Stomach smooth muscle (tissue), 2 donors: ENCODE results near the gene PDCD1LG2.

Source experiments
- H3K27ac ChIP-seq: one replicate; pipeline ENCODE4 v1.7.0; 2013; ENCODE audit warnings: mild to moderate bottlenecking, low read length, inconsistent platforms
- H3K27me3 ChIP-seq, 2 donors: one replicate each; pipeline ENCODE4 v1.7.0; 2013; ENCODE audit warnings: low read length in 2 of 2; ENCODE audit not compliant: insufficient read depth in 2 of 2, control insufficient read depth in 1 of 2
- H3K36me3 ChIP-seq, 2 donors: one replicate each; pipeline ENCODE4 v1.7.0; 2013; ENCODE audit warnings: low read length in 2 of 2; ENCODE audit not compliant: control insufficient read depth in 2 of 2, insufficient read depth in 2 of 2
- H3K4me1 ChIP-seq: one replicate; pipeline ENCODE4 v1.7.0; 2013; ENCODE audit warnings: low read length; ENCODE audit not compliant: control insufficient read depth, insufficient read depth
- H3K4me3 ChIP-seq, 2 donors: one replicate each; pipeline ENCODE4 v1.7.0; 2013; ENCODE audit warnings: low read length in 2 of 2
- H3K9ac ChIP-seq, 2 donors: one replicate each; pipeline ENCODE4 v1.7.0; 2013; ENCODE audit warnings: low read length in 2 of 2, mild to moderate bottlenecking in 1 of 2
- H3K9me3 ChIP-seq, 2 donors: one replicate each; pipeline ENCODE4 v1.7.0; 2013; ENCODE audit warnings: low read length in 2 of 2; ENCODE audit not compliant: control insufficient read depth in 2 of 2
- donor health status: healthy.
- donor health status: Pancreatic carcinoma.

Gene PDCD1LG2

GRCh38 chr9:5532790-5533189, 22.5 kb downstream of the PDCD1LG2 start:
- H3K4me3 ChIP-seq = no peak overlapping the region
- no peaks in the 10 kb centered on the region for H3K4me1 ChIP-seq
- H3K27me3 ChIP-seq = no peaks in the 10 kb centered on the region
- H3K9ac ChIP-seq = no peak overlapping the region
- H3K36me3 ChIP-seq = no peaks in the 10 kb centered on the region
- H3K9me3 ChIP-seq = peaks cover 0 to 2% of the 10 kb centered on the region in 2 donors
- H3K27ac ChIP-seq = no peak overlapping the region

GRCh38 chr9:5536684-5537083, 26.4 kb downstream of the PDCD1LG2 start:
- Histone ChIP-seq H3K9me3 (peaks cover 0 to 2% of the 10 kb centered on the region in 2 donors), H3K36me3 (no peaks in the 10 kb centered on the region), H3K9ac (no peak overlapping the region), H3K27ac (no peak overlapping the region), H3K27me3 (no peaks in the 10 kb centered on the region), H3K4me3 (no peak overlapping the region), H3K4me1 (no peaks in the 10 kb centered on the region)

- no peak overlapping the region for H3K9ac ChIP-seq
- H3K9me3 ChIP-seq = no peaks in the 10 kb centered on the region
- H3K27ac ChIP-seq = no peak overlapping the region
- H3K4me1 ChIP-seq = no peaks in the 10 kb centered on the region
- H3K36me3 ChIP-seq = no peaks in the 10 kb centered on the region
- H3K4me3 ChIP-seq = no peak overlapping the region
- no peaks in the 10 kb centered on the region for H3K27me3 ChIP-seq
Observed at GRCh38 chr9:5543875-5544702, 33.8 kb downstream of the PDCD1LG2 start.

GRCh38 chr9:5549658-5550650, 39.6 kb downstream of the PDCD1LG2 start:
- Histone ChIP-seq H3K9ac (no peak overlapping the region), H3K4me3 (no peak overlapping the region), H3K4me1 (no peaks in the 10 kb centered on the region), H3K36me3 (no peaks in the 10 kb centered on the region), H3K9me3 (no peaks in the 10 kb centered on the region), H3K27me3 (no peaks in the 10 kb centered on the region), H3K27ac (no peak overlapping the region)

- Histone ChIP-seq H3K4me1 (no peaks in the 10 kb centered on the region), H3K4me3 (no peak overlapping the region), H3K9ac (no peak overlapping the region), H3K9me3 (no peaks in the 10 kb centered on the region), H3K27me3 (no peaks in the 10 kb centered on the region), H3K36me3 (no peaks in the 10 kb centered on the region), H3K27ac (no peak overlapping the region)
Observed at GRCh38 chr9:5551368-5552150, 41.2 kb downstream of the PDCD1LG2 start.

- Histone ChIP-seq H3K27me3 (no peaks in the 10 kb centered on the region), H3K4me3 (no peak overlapping the region), H3K9me3 (no peaks in the 10 kb centered on the region), H3K36me3 (no peaks in the 10 kb centered on the region), H3K27ac (no peak overlapping the region), H3K9ac (no peak overlapping the region), H3K4me1 (peaks cover under 1% of the 10 kb centered on the region)
Observed at GRCh38 chr9:5552301-5552700, 42.0 kb downstream of the PDCD1LG2 start.

GRCh38 chr9:5553211-5553610, 42.9 kb downstream of the PDCD1LG2 start:
- Histone ChIP-seq H3K27me3 (no peaks in the 10 kb centered on the region), H3K4me1 (peaks cover 4% of the 10 kb centered on the region), H3K4me3 (no peak overlapping the region), H3K36me3 (no peaks in the 10 kb centered on the region), H3K9ac (no peak overlapping the region), H3K9me3 (no peaks in the 10 kb centered on the region), H3K27ac (no peak overlapping the region)

GRCh38 chr9:5554254-5554653, 43.9 kb downstream of the PDCD1LG2 start:
- Histone ChIP-seq H3K9ac (no peak overlapping the region), H3K36me3 (no peaks in the 10 kb centered on the region), H3K27ac (no peak overlapping the region), H3K4me1 (peaks cover 4% of the 10 kb centered on the region), H3K4me3 (no peak overlapping the region), H3K27me3 (no peaks in the 10 kb centered on the region), H3K9me3 (no peaks in the 10 kb centered on the region)

GRCh38 chr9:5556101-5556705, 45.9 kb downstream of the PDCD1LG2 start:
- Histone ChIP-seq H3K36me3 (no peaks in the 10 kb centered on the region), H3K27me3 (no peaks in the 10 kb centered on the region), H3K9me3 (no peaks in the 10 kb centered on the region), H3K9ac (no peak overlapping the region), H3K27ac (no peak overlapping the region), H3K4me3 (no peak overlapping the region), H3K4me1 (peaks cover 4% of the 10 kb centered on the region)
